Measurements from ENCODE around the gene SPIRE1. TPM values are rescaled to one million over a fixed set of nuclear protein-coding genes. Genes with fewer than 3 reads are reported as not detected.

Gene SPIRE1
- total and polyA plus RNA-seq, 2 of the 4 experiments (the other 2 are of a cell fraction): 11.6 to 31.4 TPM

GRCh38 chr18:12518326-12518725 is 139.6 kb downstream of the SPIRE1 start:
- no CpG with 5 or more reads among the region's 2 CpGs for WGBS, 2 experiments (ENCODE audit: extremely low coverage in 2 of 2, insufficient read length in 1 of 2)
- H3K4me1 ChIP-seq (ENCODE audit: control insufficient read depth, insufficient read depth, low read length): peaks cover 2% of the 10 kb centered on the region; the same call in 1 of the 2 replicates
- no peak overlapping the region for H2BK120ac ChIP-seq (ENCODE audit: low read depth, low read length)
- peaks cover 3% of the 10 kb centered on the region; the same call in 1 of the 2 replicates for H4K20me1 ChIP-seq (ENCODE audit: insufficient read depth, low read length)
- ChIA-PET POLR2A (ENCODE audit: unreplicated experiment) (no interaction called here), CTCF (no interaction called here)
- peaks cover 15 to 41% of the 10 kb centered on the region in 2 experiments for H3K79me1 ChIP-seq (ENCODE audit: low read depth in 1 of 2, low read length in 2 of 2)
- H3K9ac ChIP-seq (ENCODE audit: low read depth, low read length): no peak overlapping the region
- H3K9me1 ChIP-seq (ENCODE audit: insufficient read depth, low read length): peaks cover 9% of the 10 kb centered on the region
- in situ Hi-C loops (cut with MboI; ENCODE audit: low sequenced_read_pairs): no loop called here
- H2AK9ac ChIP-seq (replicated peaks; ENCODE audit: low read depth, low read length, poor library complexity): no peak overlapping the region
- H2BK15ac ChIP-seq (ENCODE audit: low read depth, low read length): no peak overlapping the region
- no peak overlapping the region for H3K23ac ChIP-seq (ENCODE audit: low read depth, low read length)
- H3K9me3 ChIP-seq (ENCODE audit: control insufficient read depth, insufficient read depth, low read length): no peaks in the 10 kb centered on the region
- TF ChIP-seq FOS (IDR thresholded peaks at IDR 0.05; ENCODE audit: low read depth, low read length) (no peak), CHD1 (IDR thresholded peaks at IDR 0.05; ENCODE audit: low read depth, low read length) (no peak), CEBPB (IDR thresholded peaks at IDR 0.05; ENCODE audit: low read depth, low read length) (peak; percentile 80)
- no peak overlapping the region for H3K14ac ChIP-seq (replicated peaks; ENCODE audit: low read depth, low read length)
- H4K5ac ChIP-seq (ENCODE audit: low read depth, low read length): no peak overlapping the region
- no peak overlapping the region for H2AFZ ChIP-seq (replicated peaks; ENCODE audit: low read length, poor library complexity)
- no peak overlapping the region for H2BK20ac ChIP-seq (ENCODE audit: low read depth, low read length)
- no peak overlapping the region for H2AK5ac ChIP-seq (ENCODE audit: low read depth, low read length)
- H3K56ac ChIP-seq (ENCODE audit: extremely low read depth, insufficient read depth, low read length): no peak overlapping the region
- H3K4me2 ChIP-seq (ENCODE audit: low read depth, low read length): no peak overlapping the region
- ATAC-seq (ENCODE audit: low read depth) (no peak; the same call in 1 of the 2 replicates), DNase-seq (peak; percentile 48)
- H3K27ac ChIP-seq (ENCODE audit: insufficient read depth, low read length): no peak overlapping the region
- BruUV-seq (replicated peaks): no TSS peak
- H3K4me3 ChIP-seq (ENCODE audit: insufficient read depth, low read depth, low read length): no peak overlapping the region
- no peak overlapping the region for H3K4ac ChIP-seq (ENCODE audit: low read depth, low read length)
- no peak overlapping the region for H3K18ac ChIP-seq (ENCODE audit: low read depth, low read length)
- no peaks in the 10 kb centered on the region for H3K36me3 ChIP-seq (ENCODE audit: control insufficient read depth, insufficient read depth, low read length)
- dilution Hi-C loops (cut with HindIII; ENCODE audit: low sequenced_read_pairs, unreplicated experiment): no loop called here
- H4K91ac ChIP-seq (ENCODE audit: insufficient read depth, low read depth, low read length): no peak overlapping the region
- H3K27me3 ChIP-seq (ENCODE audit: control insufficient read depth, insufficient read depth, low read length): no peaks in the 10 kb centered on the region
- intact Hi-C loops (cut with micrococcal nuclease): no loop called here
- no peak overlapping the region for H4K8ac ChIP-seq (ENCODE audit: low read depth in 2 of 2, low read length in 2 of 2)
- no peak overlapping the region for H2BK5ac ChIP-seq (ENCODE audit: low read depth, low read length, poor library complexity, severe bottlenecking)

Data from IMR-90 (cell line).